Measurements from ENCODE around the gene RNF20.

The RNF20 gene

GRCh38 chr9:101569741-101570501, 36.3 kb downstream of the RNF20 start:
- no peak overlapping the region for H2AFZ ChIP-seq (ENCODE audit: low read length, unreplicated experiment)
- no peaks in the 10 kb centered on the region for H3K36me3 ChIP-seq (ENCODE audit: insufficient read depth, low read length)
- no peaks in the 10 kb centered on the region for H3K79me2 ChIP-seq (ENCODE audit: control insufficient read depth, insufficient read depth, low read length, unreplicated experiment)
- H3K4me3 ChIP-seq (ENCODE audit: low read depth, low read length), result no peak overlapping the region
- no peaks in the 10 kb centered on the region for H3K4me1 ChIP-seq (ENCODE audit: control insufficient read depth, insufficient read depth, low read length, unreplicated experiment)
- no peak overlapping the region for H3K27ac ChIP-seq (ENCODE audit: low read depth, low read length)
- H3K27me3 ChIP-seq (ENCODE audit: insufficient read depth, low read length), result no peaks in the 10 kb centered on the region

- Histone ChIP-seq H3K27me3 (ENCODE audit: insufficient read depth, low read length) (no peaks in the 10 kb centered on the region), H3K36me3 (ENCODE audit: insufficient read depth, low read length) (no peaks in the 10 kb centered on the region), H3K4me1 (ENCODE audit: control insufficient read depth, insufficient read depth, low read length, unreplicated experiment) (no peaks in the 10 kb centered on the region), H3K4me3 (ENCODE audit: low read depth, low read length) (no peak overlapping the region), H3K79me2 (ENCODE audit: control insufficient read depth, insufficient read depth, low read length, unreplicated experiment) (no peaks in the 10 kb centered on the region), H3K27ac (ENCODE audit: low read depth, low read length) (no peak overlapping the region), H2AFZ (ENCODE audit: low read length, unreplicated experiment) (no peak overlapping the region)
Measured at GRCh38 chr9:101571114-101571513, 37.5 kb downstream of the RNF20 start.

GRCh38 chr9:101572316-101572715, 38.7 kb downstream of the RNF20 start:
- Histone ChIP-seq H3K27ac (ENCODE audit: low read depth, low read length) (no peak overlapping the region), H3K27me3 (ENCODE audit: insufficient read depth, low read length) (no peaks in the 10 kb centered on the region), H3K79me2 (ENCODE audit: control insufficient read depth, insufficient read depth, low read length, unreplicated experiment) (no peaks in the 10 kb centered on the region), H3K36me3 (ENCODE audit: insufficient read depth, low read length) (no peaks in the 10 kb centered on the region), H2AFZ (ENCODE audit: low read length, unreplicated experiment) (no peak overlapping the region), H3K4me3 (ENCODE audit: low read depth, low read length) (no peak overlapping the region), H3K4me1 (ENCODE audit: control insufficient read depth, insufficient read depth, low read length, unreplicated experiment) (no peaks in the 10 kb centered on the region)

GRCh38 chr9:101574731-101575333, 41.2 kb downstream of the RNF20 start:
- Histone ChIP-seq H3K79me2 (ENCODE audit: control insufficient read depth, insufficient read depth, low read length, unreplicated experiment) (no peaks in the 10 kb centered on the region), H3K27ac (ENCODE audit: low read depth, low read length) (no peak overlapping the region), H2AFZ (ENCODE audit: low read length, unreplicated experiment) (no peak overlapping the region), H3K4me3 (ENCODE audit: low read depth, low read length) (no peak overlapping the region), H3K4me1 (ENCODE audit: control insufficient read depth, insufficient read depth, low read length, unreplicated experiment) (no peaks in the 10 kb centered on the region), H3K27me3 (ENCODE audit: insufficient read depth, low read length) (no peaks in the 10 kb centered on the region), H3K36me3 (ENCODE audit: insufficient read depth, low read length) (no peaks in the 10 kb centered on the region)

GRCh38 chr9:101578378-101578777, 44.7 kb downstream of the RNF20 start:
- no peak overlapping the region for H3K4me3 ChIP-seq (ENCODE audit: low read depth, low read length)
- no peak overlapping the region for H2AFZ ChIP-seq (ENCODE audit: low read length, unreplicated experiment)
- H3K36me3 ChIP-seq (ENCODE audit: insufficient read depth, low read length), result no peaks in the 10 kb centered on the region
- H3K27ac ChIP-seq (ENCODE audit: low read depth, low read length), result no peak overlapping the region
- no peaks in the 10 kb centered on the region for H3K79me2 ChIP-seq (ENCODE audit: control insufficient read depth, insufficient read depth, low read length, unreplicated experiment)
- no peaks in the 10 kb centered on the region for H3K27me3 ChIP-seq (ENCODE audit: insufficient read depth, low read length)
- H3K4me1 ChIP-seq (ENCODE audit: control insufficient read depth, insufficient read depth, low read length, unreplicated experiment), result no peaks in the 10 kb centered on the region

GRCh38 chr9:101579711-101580545, 46.3 kb downstream of the RNF20 start:
- H2AFZ ChIP-seq (ENCODE audit: low read length, unreplicated experiment), result no peak overlapping the region
- H3K27ac ChIP-seq (ENCODE audit: low read depth, low read length), result no peak overlapping the region
- peaks cover 2% of the 10 kb centered on the region; the same call in 1 of the 2 replicates for H3K27me3 ChIP-seq (ENCODE audit: insufficient read depth, low read length)
- no peaks in the 10 kb centered on the region for H3K36me3 ChIP-seq (ENCODE audit: insufficient read depth, low read length)
- no peak overlapping the region for H3K4me3 ChIP-seq (ENCODE audit: low read depth, low read length)
- no peaks in the 10 kb centered on the region for H3K4me1 ChIP-seq (ENCODE audit: control insufficient read depth, insufficient read depth, low read length, unreplicated experiment)
- H3K79me2 ChIP-seq (ENCODE audit: control insufficient read depth, insufficient read depth, low read length, unreplicated experiment), result no peaks in the 10 kb centered on the region

- no peak overlapping the region for H2AFZ ChIP-seq (ENCODE audit: low read length, unreplicated experiment)
- H3K4me1 ChIP-seq (ENCODE audit: control insufficient read depth, insufficient read depth, low read length, unreplicated experiment), result no peaks in the 10 kb centered on the region
- H3K27me3 ChIP-seq (ENCODE audit: insufficient read depth, low read length), result peaks cover 7% of the 10 kb centered on the region; the same call in 1 of the 2 replicates
- no peak overlapping the region for H3K27ac ChIP-seq (ENCODE audit: low read depth, low read length)
- H3K79me2 ChIP-seq (ENCODE audit: control insufficient read depth, insufficient read depth, low read length, unreplicated experiment), result no peaks in the 10 kb centered on the region
- H3K4me3 ChIP-seq (ENCODE audit: low read depth, low read length), result no peak overlapping the region
- no peaks in the 10 kb centered on the region for H3K36me3 ChIP-seq (ENCODE audit: insufficient read depth, low read length)
Measured at GRCh38 chr9:101582553-101582952, 48.9 kb downstream of the RNF20 start.

- Histone ChIP-seq H3K4me1 (ENCODE audit: control insufficient read depth, insufficient read depth, low read length, unreplicated experiment) (no peaks in the 10 kb centered on the region), H3K4me3 (ENCODE audit: low read depth, low read length) (no peak overlapping the region), H3K36me3 (ENCODE audit: insufficient read depth, low read length) (no peaks in the 10 kb centered on the region), H3K27ac (ENCODE audit: low read depth, low read length) (no peak overlapping the region), H3K27me3 (ENCODE audit: insufficient read depth, low read length) (peaks cover 7% of the 10 kb centered on the region; the same call in 1 of the 2 replicates), H2AFZ (ENCODE audit: low read length, unreplicated experiment) (no peak overlapping the region), H3K79me2 (ENCODE audit: control insufficient read depth, insufficient read depth, low read length, unreplicated experiment) (no peaks in the 10 kb centered on the region)
Measured at GRCh38 chr9:101585740-101586139, 52.1 kb downstream of the RNF20 start.

GRCh38 chr9:101586651-101587050, 53.0 kb downstream of the RNF20 start:
- Histone ChIP-seq H2AFZ (ENCODE audit: low read length, unreplicated experiment) (no peak overlapping the region), H3K4me3 (ENCODE audit: low read depth, low read length) (no peak overlapping the region), H3K4me1 (ENCODE audit: control insufficient read depth, insufficient read depth, low read length, unreplicated experiment) (no peaks in the 10 kb centered on the region), H3K36me3 (ENCODE audit: insufficient read depth, low read length) (no peaks in the 10 kb centered on the region), H3K27me3 (ENCODE audit: insufficient read depth, low read length) (peaks cover 16% of the 10 kb centered on the region), H3K27ac (ENCODE audit: low read depth, low read length) (no peak overlapping the region), H3K79me2 (ENCODE audit: control insufficient read depth, insufficient read depth, low read length, unreplicated experiment) (no peaks in the 10 kb centered on the region)

GRCh38 chr9:101587332-101588043, 53.8 kb downstream of the RNF20 start:
- Histone ChIP-seq H3K79me2 (ENCODE audit: control insufficient read depth, insufficient read depth, low read length, unreplicated experiment) (no peaks in the 10 kb centered on the region), H3K27ac (ENCODE audit: low read depth, low read length) (no peak overlapping the region), H3K27me3 (ENCODE audit: insufficient read depth, low read length) (peaks cover 24% of the 10 kb centered on the region), H3K36me3 (ENCODE audit: insufficient read depth, low read length) (no peaks in the 10 kb centered on the region), H3K4me1 (ENCODE audit: control insufficient read depth, insufficient read depth, low read length, unreplicated experiment) (no peaks in the 10 kb centered on the region), H3K4me3 (ENCODE audit: low read depth, low read length) (no peak overlapping the region), H2AFZ (ENCODE audit: low read length, unreplicated experiment) (no peak overlapping the region)
